Measurements from ENCODE around the gene ZNF664. TPM values are rescaled to one million over a fixed set of nuclear protein-coding genes. Genes with fewer than 3 reads are reported as not detected.
A peak's percentile ranks its signal among the peaks of the same experiment; 100 is the strongest.

The ZNF664 gene
- total and polyA plus RNA-seq, 2 of the 13 experiments (the other 11 are each of a cell fraction or from before 2014, with no cell fraction given) = 43.9 to 56.5 TPM

- TF ChIP-seq ZNF619 (CRISPR knock-in tag; IDR thresholded peaks at IDR 0.05) = no peak
- no peak for TF ChIP-seq ZFP36L1 (CRISPR knock-in tag; IDR thresholded peaks at IDR 0.05)
- no peak for TF ChIP-seq ZKSCAN1 (IDR thresholded peaks at IDR 0.05; ENCODE audit: low read length)
- TF ChIP-seq THAP11 (CRISPR knock-in tag; IDR thresholded peaks at IDR 0.05) = peak; percentile 19; the same call in 1 of the 2 replicates
- TF ChIP-seq, protein P1, sequence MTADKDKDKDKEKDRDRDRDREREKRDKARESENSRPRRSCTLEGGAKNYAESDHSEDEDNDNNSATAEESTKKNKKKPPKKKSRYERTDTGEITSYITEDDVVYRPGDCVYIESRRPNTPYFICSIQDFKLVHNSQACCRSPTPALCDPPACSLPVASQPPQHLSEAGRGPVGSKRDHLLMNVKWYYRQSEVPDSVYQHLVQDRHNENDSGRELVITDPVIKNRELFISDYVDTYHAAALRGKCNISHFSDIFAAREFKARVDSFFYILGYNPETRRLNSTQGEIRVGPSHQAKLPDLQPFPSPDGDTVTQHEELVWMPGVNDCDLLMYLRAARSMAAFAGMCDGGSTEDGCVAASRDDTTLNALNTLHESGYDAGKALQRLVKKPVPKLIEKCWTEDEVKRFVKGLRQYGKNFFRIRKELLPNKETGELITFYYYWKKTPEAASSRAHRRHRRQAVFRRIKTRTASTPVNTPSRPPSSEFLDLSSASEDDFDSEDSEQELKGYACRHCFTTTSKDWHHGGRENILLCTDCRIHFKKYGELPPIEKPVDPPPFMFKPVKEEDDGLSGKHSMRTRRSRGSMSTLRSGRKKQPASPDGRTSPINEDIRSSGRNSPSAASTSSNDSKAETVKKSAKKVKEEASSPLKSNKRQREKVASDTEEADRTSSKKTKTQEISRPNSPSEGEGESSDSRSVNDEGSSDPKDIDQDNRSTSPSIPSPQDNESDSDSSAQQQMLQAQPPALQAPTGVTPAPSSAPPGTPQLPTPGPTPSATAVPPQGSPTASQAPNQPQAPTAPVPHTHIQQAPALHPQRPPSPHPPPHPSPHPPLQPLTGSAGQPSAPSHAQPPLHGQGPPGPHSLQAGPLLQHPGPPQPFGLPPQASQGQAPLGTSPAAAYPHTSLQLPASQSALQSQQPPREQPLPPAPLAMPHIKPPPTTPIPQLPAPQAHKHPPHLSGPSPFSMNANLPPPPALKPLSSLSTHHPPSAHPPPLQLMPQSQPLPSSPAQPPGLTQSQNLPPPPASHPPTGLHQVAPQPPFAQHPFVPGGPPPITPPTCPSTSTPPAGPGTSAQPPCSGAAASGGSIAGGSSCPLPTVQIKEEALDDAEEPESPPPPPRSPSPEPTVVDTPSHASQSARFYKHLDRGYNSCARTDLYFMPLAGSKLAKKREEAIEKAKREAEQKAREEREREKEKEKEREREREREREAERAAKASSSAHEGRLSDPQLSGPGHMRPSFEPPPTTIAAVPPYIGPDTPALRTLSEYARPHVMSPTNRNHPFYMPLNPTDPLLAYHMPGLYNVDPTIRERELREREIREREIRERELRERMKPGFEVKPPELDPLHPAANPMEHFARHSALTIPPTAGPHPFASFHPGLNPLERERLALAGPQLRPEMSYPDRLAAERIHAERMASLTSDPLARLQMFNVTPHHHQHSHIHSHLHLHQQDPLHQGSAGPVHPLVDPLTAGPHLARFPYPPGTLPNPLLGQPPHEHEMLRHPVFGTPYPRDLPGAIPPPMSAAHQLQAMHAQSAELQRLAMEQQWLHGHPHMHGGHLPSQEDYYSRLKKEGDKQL (CRISPR knock-in tag; IDR thresholded peaks at IDR 0.05; ENCODE audit: low read depth) = no peak
- TF ChIP-seq, protein P2, sequence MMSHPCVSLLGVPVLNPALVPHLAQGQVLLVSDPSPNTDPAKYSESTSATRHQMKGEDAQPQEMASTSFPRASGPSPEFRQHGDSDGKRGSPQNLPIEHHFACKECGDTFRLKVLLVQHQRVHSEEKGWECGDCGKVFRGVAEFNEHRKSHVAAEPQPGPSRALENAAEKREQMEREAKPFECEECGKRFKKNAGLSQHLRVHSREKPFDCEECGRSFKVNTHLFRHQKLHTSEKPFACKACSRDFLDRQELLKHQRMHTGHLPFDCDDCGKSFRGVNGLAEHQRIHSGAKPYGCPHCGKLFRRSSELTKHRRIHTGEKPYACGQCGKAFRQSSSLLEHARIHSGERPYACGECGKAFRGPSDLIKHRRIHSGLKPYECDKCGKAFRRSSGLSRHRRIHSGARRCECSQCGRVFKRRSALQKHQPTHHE (CRISPR knock-in tag; IDR thresholded peaks at IDR 0.05; ENCODE audit: borderline replicate concordance) = no peak
- peak; percentile 42; the same call in 1 of the 2 replicates for TF ChIP-seq FOXO1 (CRISPR knock-in tag; IDR thresholded peaks at IDR 0.05)
- no peak for TF ChIP-seq NFYB (CRISPR knock-in tag; IDR thresholded peaks at IDR 0.05)
- no peak for TF ChIP-seq STAT5B (CRISPR knock-in tag; IDR thresholded peaks at IDR 0.05)
- TF ChIP-seq, protein P3, sequence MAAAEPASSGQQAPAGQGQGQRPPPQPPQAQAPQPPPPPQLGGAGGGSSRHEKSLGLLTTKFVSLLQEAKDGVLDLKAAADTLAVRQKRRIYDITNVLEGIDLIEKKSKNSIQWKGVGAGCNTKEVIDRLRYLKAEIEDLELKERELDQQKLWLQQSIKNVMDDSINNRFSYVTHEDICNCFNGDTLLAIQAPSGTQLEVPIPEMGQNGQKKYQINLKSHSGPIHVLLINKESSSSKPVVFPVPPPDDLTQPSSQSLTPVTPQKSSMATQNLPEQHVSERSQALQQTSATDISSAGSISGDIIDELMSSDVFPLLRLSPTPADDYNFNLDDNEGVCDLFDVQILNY (CRISPR knock-in tag; conservative IDR thresholded peaks at IDR 0.05) = no peak
- TF ChIP-seq ZNF232 (CRISPR knock-in tag; IDR thresholded peaks at IDR 0.05; ENCODE audit: borderline replicate concordance) = 0 out of 2 replicates have a peak, but pooled peaks have one; percentile 34
- TF ChIP-seq ZNF790 (CRISPR knock-in tag; IDR thresholded peaks at IDR 0.05; ENCODE audit: borderline replicate concordance) = 0 out of 2 replicates have a peak, but pooled peaks have one; percentile 41
- TF ChIP-seq MTA3 (CRISPR knock-in tag; IDR thresholded peaks at IDR 0.05) = no peak
- TF ChIP-seq ZNF614 (CRISPR knock-in tag; IDR thresholded peaks at IDR 0.05; ENCODE audit: borderline replicate concordance) = 0 out of 2 replicates have a peak, but pooled peaks have one; percentile 25
- peak; percentile 56; the same call in 1 of the 2 replicates for TF ChIP-seq ZNF446 (CRISPR knock-in tag; IDR thresholded peaks at IDR 0.05)
- TF ChIP-seq, protein P4, sequence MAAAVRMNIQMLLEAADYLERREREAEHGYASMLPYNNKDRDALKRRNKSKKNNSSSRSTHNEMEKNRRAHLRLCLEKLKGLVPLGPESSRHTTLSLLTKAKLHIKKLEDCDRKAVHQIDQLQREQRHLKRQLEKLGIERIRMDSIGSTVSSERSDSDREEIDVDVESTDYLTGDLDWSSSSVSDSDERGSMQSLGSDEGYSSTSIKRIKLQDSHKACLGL (CRISPR knock-in tag; IDR thresholded peaks at IDR 0.05) = no peak
- peak; percentile 39; the same call in 1 of the 2 replicates for TF ChIP-seq IRF2 (CRISPR knock-in tag; IDR thresholded peaks at IDR 0.05)
- no peak for TF ChIP-seq GTF3A (CRISPR knock-in tag; conservative IDR thresholded peaks at IDR 0.05)
- no peak for TF ChIP-seq PLRG1 (conservative IDR thresholded peaks at IDR 0.05)
- peak; percentile 17; the same call in 1 of the 2 replicates for TF ChIP-seq KDM5B (CRISPR knock-in tag; IDR thresholded peaks at IDR 0.05; ENCODE audit: borderline replicate concordance)
- TF ChIP-seq ZNF121 (CRISPR knock-in tag; IDR thresholded peaks at IDR 0.05) = no peak
- TF ChIP-seq CREB3 (CRISPR knock-in tag; IDR thresholded peaks at IDR 0.05) = no peak
Measured at GRCh38 chr12:123971770-123972456, 1.1 kb upstream of the ZNF664 start (continued).
